Measurements from ENCODE around the gene GRIN2A.

DNA sequence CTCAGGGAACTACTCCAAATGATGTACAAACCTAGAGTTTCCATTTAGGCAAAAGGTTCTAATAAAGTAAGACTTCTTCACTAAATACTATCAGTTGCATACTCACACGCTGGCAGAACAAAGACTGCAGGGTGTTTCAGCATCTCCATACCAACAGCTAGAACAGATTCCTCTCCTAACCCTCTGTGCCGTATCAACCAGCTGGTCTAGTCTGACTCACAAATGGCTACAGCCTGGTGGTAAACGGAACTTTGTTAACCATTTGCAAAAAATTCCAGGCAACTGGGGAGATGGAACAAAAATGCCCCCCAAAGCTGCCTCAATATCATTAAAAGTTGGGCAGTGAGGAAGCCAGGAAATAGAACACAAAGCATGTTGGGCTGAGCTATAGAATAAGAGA is 217.1 kb downstream of the GRIN2A start:
- TF ChIP-seq, protein P1, sequence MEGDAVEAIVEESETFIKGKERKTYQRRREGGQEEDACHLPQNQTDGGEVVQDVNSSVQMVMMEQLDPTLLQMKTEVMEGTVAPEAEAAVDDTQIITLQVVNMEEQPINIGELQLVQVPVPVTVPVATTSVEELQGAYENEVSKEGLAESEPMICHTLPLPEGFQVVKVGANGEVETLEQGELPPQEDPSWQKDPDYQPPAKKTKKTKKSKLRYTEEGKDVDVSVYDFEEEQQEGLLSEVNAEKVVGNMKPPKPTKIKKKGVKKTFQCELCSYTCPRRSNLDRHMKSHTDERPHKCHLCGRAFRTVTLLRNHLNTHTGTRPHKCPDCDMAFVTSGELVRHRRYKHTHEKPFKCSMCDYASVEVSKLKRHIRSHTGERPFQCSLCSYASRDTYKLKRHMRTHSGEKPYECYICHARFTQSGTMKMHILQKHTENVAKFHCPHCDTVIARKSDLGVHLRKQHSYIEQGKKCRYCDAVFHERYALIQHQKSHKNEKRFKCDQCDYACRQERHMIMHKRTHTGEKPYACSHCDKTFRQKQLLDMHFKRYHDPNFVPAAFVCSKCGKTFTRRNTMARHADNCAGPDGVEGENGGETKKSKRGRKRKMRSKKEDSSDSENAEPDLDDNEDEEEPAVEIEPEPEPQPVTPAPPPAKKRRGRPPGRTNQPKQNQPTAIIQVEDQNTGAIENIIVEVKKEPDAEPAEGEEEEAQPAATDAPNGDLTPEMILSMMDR (IDR thresholded peaks at IDR 0.05), result no peak
- TF ChIP-seq ZFX (IDR thresholded peaks at IDR 0.05; ENCODE audit: borderline replicate concordance), result no peak
